ENCODE data around the gene UBL3. TPM values are rescaled to one million over a fixed set of nuclear protein-coding genes. Genes with fewer than 3 reads are reported as not detected.

The UBL3 gene
- polyA plus RNA-seq, 1 of the 3 experiments (the other 2 are of a cell fraction), result 5.8 TPM

DNA sequence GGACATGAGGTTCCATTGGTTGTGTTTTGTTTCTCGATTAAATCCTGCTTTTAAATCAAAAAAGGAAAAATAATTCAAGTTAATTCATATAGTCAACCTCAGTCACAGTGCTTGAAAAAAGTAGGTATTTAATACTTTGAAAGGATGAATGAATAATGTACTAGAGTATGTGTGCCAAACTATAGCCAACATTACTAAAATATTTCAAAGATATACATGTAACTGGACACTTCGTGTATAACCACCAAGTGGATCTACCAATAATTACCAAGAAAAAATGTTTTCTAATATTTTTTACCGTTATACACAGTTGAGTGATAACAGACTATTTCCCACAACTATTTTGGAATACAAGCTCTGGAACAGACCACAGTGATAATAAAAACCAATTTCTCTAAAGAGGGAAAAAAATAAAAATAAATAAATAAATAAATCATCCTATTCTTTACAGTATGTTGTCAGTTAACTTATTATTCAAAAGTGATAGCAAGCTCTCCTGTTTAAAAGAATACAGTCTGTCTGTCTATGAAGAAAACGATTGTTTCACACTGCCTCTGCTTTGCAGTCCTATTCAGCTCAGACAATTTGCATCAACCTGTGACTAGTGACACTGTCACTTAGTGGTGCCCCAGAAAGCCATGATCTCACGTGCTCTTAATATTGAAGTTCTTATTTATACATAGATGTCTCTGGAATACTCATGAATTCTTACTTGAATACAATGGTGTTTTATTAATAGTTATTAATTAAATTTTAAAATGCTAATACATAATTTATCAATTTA is 58.2 kb downstream of the UBL3 start:
- no peak overlapping the region for H2AFZ ChIP-seq (ENCODE audit: low read depth)
- POLR2A ChIA-PET, result no interaction called here
- H3K79me2 ChIP-seq (ENCODE audit: insufficient read depth), result peaks cover 9% of the 10 kb centered on the region; the same call in 1 of the 2 replicates
- H4K20me1 ChIP-seq (ENCODE audit: insufficient read depth), result no peaks in the 10 kb centered on the region
- H3K9ac ChIP-seq, result no peak overlapping the region
- H3K27ac ChIP-seq (ENCODE audit: low read depth in 2 of 2, low read length in 1 of 2), result no peak overlapping the region
- DNase-seq, result no peak
- H3K9me3 ChIP-seq, result no peaks in the 10 kb centered on the region
- H3K4me3 ChIP-seq (ENCODE audit: low read depth in 2 of 2, low read length in 1 of 2), result no peak overlapping the region
- no peaks in the 10 kb centered on the region; a peak in 2 of 4 replicates for H3K4me1 ChIP-seq (ENCODE audit: control insufficient read depth in 1 of 2, insufficient read depth in 2 of 2, low read depth in 1 of 2, low read length in 1 of 2)
- no peaks in the 10 kb centered on the region for H3K27me3 ChIP-seq (ENCODE audit: insufficient read depth)
- no peaks in the 10 kb centered on the region for H3F3A ChIP-seq (replicated peaks; ENCODE audit: insufficient read depth)
- no peak overlapping the region for H3K4me2 ChIP-seq
- no peaks in the 10 kb centered on the region for H3K36me3 ChIP-seq (replicated peaks in 1 of 2; ENCODE audit: control insufficient read depth in 1 of 2, insufficient read depth in 2 of 2, low read length in 1 of 2)
- TF ChIP-seq RCOR1 (IDR thresholded peaks at IDR 0.05; ENCODE audit: low read length) (no peak), RFX5 (IDR thresholded peaks at IDR 0.05; ENCODE audit: low read length) (no peak), USF1 (IDR thresholded peaks at IDR 0.05; ENCODE audit: borderline replicate concordance, low read depth) (no peak)
- CTCF ChIA-PET, result interaction anchor here (1.1 kb wide), 2 partner anchors 9 to 21 kb away, joined by 3 read pairs; no protein-coding TSS in a partner anchor
- H3K9me2 ChIP-seq, result no peaks in the 10 kb centered on the region
- 85% methylated on average over 5 of the region's 5 CpGs for WGBS (ENCODE audit: low lambda C conversion rate)

DNA sequence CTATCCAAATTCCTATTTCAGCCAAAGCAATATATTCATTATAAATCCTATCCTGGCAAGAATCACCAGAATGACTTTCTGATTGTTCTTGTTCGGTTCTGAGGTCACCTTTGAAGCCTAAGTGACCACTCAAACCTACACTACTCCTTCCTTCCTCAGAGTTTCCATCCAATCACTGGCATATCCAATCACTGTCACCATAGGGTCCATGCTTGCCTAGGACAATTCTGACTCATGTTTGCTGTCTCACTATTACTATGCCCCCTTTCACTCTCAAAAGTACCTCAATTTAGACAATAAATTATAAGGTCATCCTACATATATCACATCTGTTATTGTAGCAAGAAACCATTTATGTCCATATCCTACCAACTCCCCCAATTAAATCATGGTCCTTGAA is 58.9 kb downstream of the UBL3 start:
- no peak overlapping the region for H3K27ac ChIP-seq (ENCODE audit: low read depth in 2 of 2, low read length in 1 of 2)
- H3K4me1 ChIP-seq (ENCODE audit: control insufficient read depth in 1 of 2, insufficient read depth in 2 of 2, low read depth in 1 of 2, low read length in 1 of 2), result no peaks in the 10 kb centered on the region; a peak in 2 of 4 replicates
- no peaks in the 10 kb centered on the region for H3K36me3 ChIP-seq (replicated peaks in 1 of 2; ENCODE audit: control insufficient read depth in 1 of 2, insufficient read depth in 2 of 2, low read length in 1 of 2)
- no peak overlapping the region for H2AFZ ChIP-seq (ENCODE audit: low read depth)
- H3K79me2 ChIP-seq (ENCODE audit: insufficient read depth), result peaks cover 9% of the 10 kb centered on the region; the same call in 1 of the 2 replicates
- TF ChIP-seq CHD2 (IDR thresholded peaks at IDR 0.05; ENCODE audit: low read length, partially characterized antibody), result no peak
- TF ChIP-seq POLR2AphosphoS5 (IDR thresholded peaks at IDR 0.05; ENCODE audit: low read depth, low read length), result no peak
- TF ChIP-seq YY1 (IDR thresholded peaks at IDR 0.05; ENCODE audit: low read depth), result no peak
- TF ChIP-seq TEAD4 (IDR thresholded peaks at IDR 0.05; ENCODE audit: borderline replicate concordance, insufficient read depth), result no peak
- TF ChIP-seq MXI1 (IDR thresholded peaks at IDR 0.05; ENCODE audit: low read depth, low read length), result no peak
- TF ChIP-seq ZBTB33 (IDR thresholded peaks at IDR 0.05; ENCODE audit: borderline replicate concordance, low read depth), result no peak
- TF ChIP-seq ELF1 (IDR thresholded peaks at IDR 0.05), result no peak
- TF ChIP-seq GATA2 (CRISPR knock-in tag; IDR thresholded peaks at IDR 0.05), result no peak
- no peak for TF ChIP-seq NFIC (IDR thresholded peaks at IDR 0.05; ENCODE audit: borderline replicate concordance)
- TF ChIP-seq EZH2phosphoT487 (IDR thresholded peaks at IDR 0.05; ENCODE audit: borderline replicate concordance, low read depth), result no peak
- TF ChIP-seq PBX3 (IDR thresholded peaks at IDR 0.05), result no peak
- no peak for TF ChIP-seq SMC3 (IDR thresholded peaks at IDR 0.05; ENCODE audit: low read depth, low read length)
- no peak for TF ChIP-seq EP300 (IDR thresholded peaks at IDR 0.05; ENCODE audit: borderline replicate concordance in 1 of 2, low read depth in 1 of 2, low read length in 1 of 2)
- no peak for TF ChIP-seq USF1 (IDR thresholded peaks at IDR 0.05; ENCODE audit: borderline replicate concordance, low read depth)
- TF ChIP-seq NRF1 (IDR thresholded peaks at IDR 0.05; ENCODE audit: low read depth, low read length), result no peak
- TF ChIP-seq RFX5 (IDR thresholded peaks at IDR 0.05; ENCODE audit: low read length), result no peak
- no peak for TF ChIP-seq CTCF (IDR thresholded peaks at IDR 0.05)
- no peak overlapping the region for H3K4me3 ChIP-seq (ENCODE audit: low read depth in 2 of 2, low read length in 1 of 2)
- 85% methylated on average over 1 of the region's 1 CpG for WGBS (ENCODE audit: low lambda C conversion rate)
- no peak for DNase-seq
- H4K20me1 ChIP-seq (ENCODE audit: insufficient read depth), result no peaks in the 10 kb centered on the region
- no peaks in the 10 kb centered on the region for H3K27me3 ChIP-seq (ENCODE audit: insufficient read depth)
- ChIA-PET POLR2A (no interaction called here), CTCF (interaction anchor here (1.1 kb wide), 2 partner anchors 8 to 324 kb away, joined by 3 to 5 read pairs; no protein-coding TSS in a partner anchor)
- no peaks in the 10 kb centered on the region for H3K9me2 ChIP-seq
- H3K9ac ChIP-seq, result no peak overlapping the region
- no peak overlapping the region for H3K4me2 ChIP-seq
- no peaks in the 10 kb centered on the region for H3F3A ChIP-seq (replicated peaks; ENCODE audit: insufficient read depth)
- no peaks in the 10 kb centered on the region for H3K9me3 ChIP-seq

Measured in SK-N-SH (cell line).